Measurements from ENCODE around the gene PRG2.

- TF ChIP-seq CTCF (IDR thresholded peaks at IDR 0.05; ENCODE audit: low read depth, low read length) (no peak), EZH2phosphoT487 (IDR thresholded peaks at IDR 0.05; ENCODE audit: low read depth) (no peak)
Observed at GRCh38 chr11:57348052-57348451, 42.4 kb downstream of the PRG2 start.
